AG04450 (cell line): ENCODE results near the gene KLK6. TPM values are rescaled to one million over a fixed set of nuclear protein-coding genes. Genes with fewer than 3 reads are reported as not detected.

Source experiments
- CTCF ChIA-PET: fragments of 300-600, 350-600 bp; formaldehyde crosslinking; extraction: SDS; loops from one replicate; lab custom pipeline; 2022; ENCODE audit warnings: antibody characterized with exemption, inconsistent platforms; lab: Charles Lee
- POLR2A ChIA-PET: fragments of 350-600 bp; formaldehyde crosslinking; extraction: SDS; loops from one replicate; lab custom pipeline; 2021; ENCODE audit warnings: antibody characterized with exemption, inconsistent platforms; lab: Yijun Ruan, JAX
- DNase-seq: peaks from one replicate; pipeline ENCODE4 v3.0.0-alpha.2; 2011; ENCODE audit warnings: low read depth, low spot score
- H3K27ac ChIP-seq: one replicate; pipeline ENCODE4 v1.5.1; 2012; ENCODE audit warnings: low read depth, low read length, control low read depth
- H3K27me3 ChIP-seq: one replicate; pipeline ENCODE4 v1.6.0; 2012; ENCODE audit warnings: low read length; ENCODE audit not compliant: control insufficient read depth, insufficient read depth
- H3K4me3 ChIP-seq: 2 replicates; pipeline ENCODE4 v1.5.1; 2011; ENCODE audit warnings: mild to moderate bottlenecking, low read depth, low read length, control low read depth
- H3K9me3 ChIP-seq: 2 replicates; pipeline ENCODE4 v1.5.1; 2012; ENCODE audit warnings: low read length; ENCODE audit not compliant: control insufficient read depth, insufficient read depth
- CTCF ChIP-seq: IDR thresholded peaks from 2 replicates; pipeline ENCODE4 v1.5.1; 2011; ENCODE audit warnings: low read depth, low read length, control low read depth, inconsistent platforms
- polyA plus RNA-seq: library from polyadenylated mRNA; depleted of rRNA; stranded (reverse); fragments of >200 nt; gene quantifications from 2 replicates; pipeline ENCODE4 v1.2.3, GENCODE V29; 2011

Gene KLK6
- polyA plus RNA-seq, 1 experiment: not detected

GRCh38 chr19:51007488-51007887 lies 38.1 kb upstream of the KLK6 start:
- no peak for DNase-seq
- Histone ChIP-seq H3K4me3 (no peak overlapping the region), H3K27ac (no peak overlapping the region), H3K9me3 (peaks cover 6% of the 10 kb centered on the region), H3K27me3 (no peaks in the 10 kb centered on the region)
- POLR2A ChIA-PET: no interaction called here
- TF ChIP-seq CTCF: no peak
- CTCF ChIA-PET: interaction anchor here (1.2 kb wide), 1 partner anchor 10 kb away, joined by 4 read pairs; no protein-coding TSS in a partner anchor

- Histone ChIP-seq H3K4me3 (no peak overlapping the region), H3K27ac (no peak overlapping the region), H3K27me3 (no peaks in the 10 kb centered on the region), H3K9me3 (peaks cover 11% of the 10 kb centered on the region)
- TF ChIP-seq CTCF: no peak
- POLR2A ChIA-PET: no interaction called here
- CTCF ChIA-PET: no interaction called here
- no peak for DNase-seq
Measured at GRCh38 chr19:51006406-51006805, 37.0 kb upstream of the KLK6 start.

- H3K27me3 ChIP-seq: no peaks in the 10 kb centered on the region
- TF ChIP-seq CTCF: no peak
- no peak overlapping the region for H3K4me3 ChIP-seq
- H3K27ac ChIP-seq: no peak overlapping the region
- CTCF ChIA-PET: no interaction called here
- peaks cover 21% of the 10 kb centered on the region for H3K9me3 ChIP-seq
- POLR2A ChIA-PET: no interaction called here
- no peak for DNase-seq
Measured at GRCh38 chr19:51005248-51005647, 35.9 kb upstream of the KLK6 start.

GRCh38 chr19:51003316-51003715 lies 33.9 kb upstream of the KLK6 start:
- DNase-seq: no peak
- ChIA-PET POLR2A (no interaction called here), CTCF (no interaction called here)
- H3K27me3 ChIP-seq: no peaks in the 10 kb centered on the region
- H3K27ac ChIP-seq: no peak overlapping the region
- no peak for TF ChIP-seq CTCF
- no peak overlapping the region for H3K4me3 ChIP-seq
- H3K9me3 ChIP-seq: peaks cover 27% of the 10 kb centered on the region

GRCh38 chr19:51002542-51003311 lies 33.3 kb upstream of the KLK6 start:
- no peak overlapping the region for H3K4me3 ChIP-seq
- peaks cover 27% of the 10 kb centered on the region for H3K9me3 ChIP-seq
- no peak for DNase-seq
- no peak for TF ChIP-seq CTCF
- no peak overlapping the region for H3K27ac ChIP-seq
- CTCF ChIA-PET: interaction anchor here (0.7 kb wide), 2 partner anchors 10 to 18 kb away, joined by 3 read pairs; no protein-coding TSS in a partner anchor
- H3K27me3 ChIP-seq: no peaks in the 10 kb centered on the region
- POLR2A ChIA-PET: no interaction called here
